ENCODE data around the gene DCHS2. TPM values are rescaled to one million over a fixed set of nuclear protein-coding genes. Genes with fewer than 3 reads are reported as not detected.

DCHS2 gene
- total RNA-seq, 4 donors from 2014 or later, result under 0.01 TPM; not detected in 3

GRCh38 chr4:154186035-154186434 is 305.6 kb downstream of the DCHS2 start:
- no peak overlapping the region for H3K27ac ChIP-seq
- TF ChIP-seq POLR2A (IDR thresholded peaks at IDR 0.05) (no peak), EP300 (IDR thresholded peaks at IDR 0.05) (no peak), CTCF (IDR thresholded peaks at IDR 0.05) (no peak)
- no peaks in the 10 kb centered on the region for H3K9me3 ChIP-seq
- no peak overlapping the region for H3K4me3 ChIP-seq
- H3K4me1 ChIP-seq, result no peaks in the 10 kb centered on the region
- no peak for DNase-seq (ENCODE audit: low spot score in 2 of 2)
- no peaks in the 10 kb centered on the region for H3K27me3 ChIP-seq
- 68 to 78% methylated on average over 6 of the region's 6 CpGs for WGBS, 2 donors
- no peaks in the 10 kb centered on the region for H3K36me3 ChIP-seq

GRCh38 chr4:154184238-154184637 is 307.4 kb downstream of the DCHS2 start:
- no peak for DNase-seq (ENCODE audit: low spot score in 2 of 2)
- no peak for TF ChIP-seq EP300 (IDR thresholded peaks at IDR 0.05)
- no peak for TF ChIP-seq POLR2A (IDR thresholded peaks at IDR 0.05)
- TF ChIP-seq CTCF (IDR thresholded peaks at IDR 0.05), result no peak
- WGBS, 2 donors, result 69 to 75% methylated on average over 6 of the region's 6 CpGs
- Histone ChIP-seq H3K4me3 (no peak overlapping the region), H3K36me3 (no peaks in the 10 kb centered on the region), H3K27ac (no peak overlapping the region), H3K9me3 (no peaks in the 10 kb centered on the region), H3K4me1 (no peaks in the 10 kb centered on the region), H3K27me3 (no peaks in the 10 kb centered on the region)

GRCh38 chr4:154183264-154183663 is 308.3 kb downstream of the DCHS2 start:
- TF ChIP-seq POLR2A (IDR thresholded peaks at IDR 0.05) (no peak), CTCF (IDR thresholded peaks at IDR 0.05) (no peak), EP300 (IDR thresholded peaks at IDR 0.05) (no peak)
- DNase-seq (ENCODE audit: low spot score in 2 of 2), result no peak

More at GRCh38 chr4:154183264-154183663, 308.3 kb downstream of the DCHS2 start:
- Histone ChIP-seq H3K27ac (no peak overlapping the region), H3K36me3 (no peaks in the 10 kb centered on the region), H3K4me3 (no peak overlapping the region), H3K9me3 (no peaks in the 10 kb centered on the region), H3K27me3 (no peaks in the 10 kb centered on the region), H3K4me1 (no peaks in the 10 kb centered on the region)
- WGBS, 2 donors, result 53 to 71% methylated on average over 1 of the region's 1 CpG

Other genes with a start within 250 kb of the DCHS2 start
- gene PLRG1, start 58.6 kb upstream of the DCHS2 start, total RNA-seq, result 10 to 100 TPM; 32.7 to 47.2 (median 36.5) TPM
- gene FGB, start 71.2 kb upstream of the DCHS2 start, total RNA-seq, result not detected
- 1 to 10 TPM in 1 of 4 donors, not detected in 3; 7.2 TPM for gene FGA, start 98.9 kb upstream of the DCHS2 start, total RNA-seq
- not detected for gene FGG, start 120.9 kb upstream of the DCHS2 start, total RNA-seq

Data from tibial nerve (tissue), 4 donors.